ENCODE data around the gene DHRS4L2.

GRCh38 chr14:23984891-23985602, 3.7 kb upstream of the DHRS4L2 start:
- TF ChIP-seq CTCF (IDR thresholded peaks at IDR 0.05; ENCODE audit: low read length): no peak
- no peak for TF ChIP-seq EZH2phosphoT487 (IDR thresholded peaks at IDR 0.05; ENCODE audit: low read length)
- no peak for TF ChIP-seq EZH2 (optimal IDR thresholded peaks at IDR 0.05; ENCODE audit: low read depth, low read length)

Measured in MM.1S (cell line).